HUES64 (cell line): ENCODE results near the gene TNPO3.
"Not testable (repeated sequence)": the region's sequence is repeated elsewhere in the genome, so short reads cannot be mapped to it uniquely, and the experiment has no call there.

Source experiments
- H3K27ac ChIP-seq: 2 replicates; pipeline ENCODE4 v1.7.0; 2013; ENCODE audit warnings: low read depth, low read length, inconsistent platforms
- H3K27me3 ChIP-seq: 2 replicates; pipeline ENCODE4 v1.6.1; 2013; ENCODE audit warnings: mild to moderate bottlenecking, low read length; ENCODE audit not compliant: insufficient read depth
- H3K36me3 ChIP-seq: 2 replicates; pipeline ENCODE4 v1.6.1; 2013; ENCODE audit warnings: mild to moderate bottlenecking, low read length; ENCODE audit not compliant: insufficient read depth
- H3K4me1 ChIP-seq: 2 replicates; pipeline ENCODE4 v1.6.1; 2013; ENCODE audit warnings: mild to moderate bottlenecking, low read length, moderate library complexity; ENCODE audit not compliant: insufficient read depth
- H3K4me3 ChIP-seq: 2 replicates; pipeline ENCODE4 v1.5.1; 2013; ENCODE audit warnings: mild to moderate bottlenecking, low read length, moderate library complexity
- H3K9ac ChIP-seq: 2 replicates; pipeline ENCODE4 v1.6.1; 2013; ENCODE audit warnings: mild to moderate bottlenecking, low read depth, low read length
- H3K9me3 ChIP-seq: 2 replicates; pipeline ENCODE4 v1.6.1; 2013; ENCODE audit warnings: low read depth, low read length; ENCODE audit not compliant: insufficient read depth
- WGBS: fragments of 150-250, 120-280 bp; methylation state at CpG from one replicate; pipeline ENCODE4 v1.1.7; 2013; ENCODE audit warnings: missing lambda C conversion rate; 5-methylcytosine and 5-hydroxymethylcytosine counted together

Gene TNPO3

GRCh38 chr7:128944487-128945236 is 110.2 kb downstream of the TNPO3 start:
- Histone ChIP-seq H3K4me1 (no peaks in the 10 kb centered on the region), H3K9ac (no peak overlapping the region), H3K36me3 (no peaks in the 10 kb centered on the region), H3K9me3 (no peaks in the 10 kb centered on the region), H3K27ac (no peak overlapping the region), H3K27me3 (peaks cover 19% of the 10 kb centered on the region), H3K4me3 (no peak overlapping the region)
- WGBS = 85% methylated on average over 7 of the region's 7 CpGs

GRCh38 chr7:128943251-128943650 is 111.7 kb downstream of the TNPO3 start:
- H3K27me3 ChIP-seq = peaks cover 34% of the 10 kb centered on the region
- H3K4me3 ChIP-seq, H3K9me3 ChIP-seq, H3K27ac ChIP-seq, H3K36me3 ChIP-seq, H3K4me1 ChIP-seq, H3K9ac ChIP-seq: not testable (repeated sequence)
- 92% methylated on average over 1 of the region's 2 CpGs for WGBS

- WGBS = 92% methylated on average over 16 of the region's 16 CpGs
- no peak overlapping the region for H3K4me3 ChIP-seq
- no peak overlapping the region for H3K27ac ChIP-seq
- H3K4me1 ChIP-seq = no peaks in the 10 kb centered on the region
- peaks cover 46% of the 10 kb centered on the region for H3K27me3 ChIP-seq
- H3K9ac ChIP-seq = no peak overlapping the region
- H3K9me3 ChIP-seq = no peaks in the 10 kb centered on the region
- H3K36me3 ChIP-seq = no peaks in the 10 kb centered on the region
Observed at GRCh38 chr7:128941946-128942526, 112.9 kb downstream of the TNPO3 start.

- no peaks in the 10 kb centered on the region for H3K36me3 ChIP-seq
Observed at GRCh38 chr7:128941323-128941890, 113.5 kb downstream of the TNPO3 start.

GRCh38 chr7:128940494-128941322 is 114.2 kb downstream of the TNPO3 start:
- Histone ChIP-seq H3K9me3 (no peaks in the 10 kb centered on the region), H3K4me1 (no peaks in the 10 kb centered on the region), H3K27ac (no peak overlapping the region), H3K36me3 (no peaks in the 10 kb centered on the region), H3K4me3 (no peak overlapping the region), H3K9ac (no peak overlapping the region), H3K27me3 (peaks cover 59% of the 10 kb centered on the region)
- 76% methylated on average over 20 of the region's 20 CpGs for WGBS

More at GRCh38 chr7:128941323-128941890, 113.5 kb downstream of the TNPO3 start:
- Histone ChIP-seq H3K27me3 (peaks cover 52% of the 10 kb centered on the region), H3K4me3 (no peak overlapping the region), H3K27ac (no peak overlapping the region), H3K9me3 (no peaks in the 10 kb centered on the region), H3K4me1 (no peaks in the 10 kb centered on the region), H3K9ac (no peak overlapping the region)
- WGBS = 77% methylated on average over 15 of the region's 15 CpGs

GRCh38 chr7:128939861-128940410 is 115.0 kb downstream of the TNPO3 start:
- WGBS = 87% methylated on average over 18 of the region's 18 CpGs
- H3K27me3 ChIP-seq = peaks cover 67% of the 10 kb centered on the region
- H3K4me3 ChIP-seq = no peak overlapping the region
- H3K4me1 ChIP-seq = no peaks in the 10 kb centered on the region
- H3K27ac ChIP-seq = no peak overlapping the region
- no peak overlapping the region for H3K9ac ChIP-seq
- H3K9me3 ChIP-seq = no peaks in the 10 kb centered on the region
- H3K36me3 ChIP-seq = no peaks in the 10 kb centered on the region

GRCh38 chr7:128939075-128939860 is 115.6 kb downstream of the TNPO3 start:
- WGBS = 83% methylated on average over 5 of the region's 7 CpGs
- H3K9me3 ChIP-seq = no peaks in the 10 kb centered on the region
- H3K9ac ChIP-seq = no peak overlapping the region
- H3K27me3 ChIP-seq = peaks cover 73% of the 10 kb centered on the region
- H3K36me3 ChIP-seq = no peaks in the 10 kb centered on the region
- no peak overlapping the region for H3K4me3 ChIP-seq
- H3K4me1 ChIP-seq = no peaks in the 10 kb centered on the region
- no peak overlapping the region for H3K27ac ChIP-seq

GRCh38 chr7:128938544-128939074 is 116.3 kb downstream of the TNPO3 start:
- H3K36me3 ChIP-seq = no peaks in the 10 kb centered on the region
- no peak overlapping the region for H3K27ac ChIP-seq
- 5% methylated on average over 29 of the region's 30 CpGs for WGBS
- no peaks in the 10 kb centered on the region for H3K4me1 ChIP-seq
- no peaks in the 10 kb centered on the region for H3K9me3 ChIP-seq
- H3K27me3 ChIP-seq = peaks cover 75% of the 10 kb centered on the region
- no peak overlapping the region for H3K9ac ChIP-seq
- H3K4me3 ChIP-seq = peak overlapping the region; percentile 61

- H3K36me3 ChIP-seq = no peaks in the 10 kb centered on the region
- no peaks in the 10 kb centered on the region for H3K9me3 ChIP-seq
- no peak within 1 kb of the TSS for H3K9ac ChIP-seq
- peak within 1 kb of the TSS; percentile 61 for H3K4me3 ChIP-seq
- H3K27ac ChIP-seq = no peak within 1 kb of the TSS
- peaks cover 80% of the 10 kb centered on the region for H3K27me3 ChIP-seq
- H3K4me1 ChIP-seq = no peaks in the 10 kb centered on the region
- 3% methylated on average over 83 of the region's 83 CpGs for WGBS
Observed at GRCh38 chr7:128937647-128938543, 117.0 kb downstream of the TNPO3 start, which contains the start of gene IRF5. TSS of gene IRF5 (plus strand) at chr7:128937927. CDS start at chr7:128942082, 4,155 bp downstream.
